OCI-M2 (cell line): ENCODE data around the gene PITRM1.
"Not testable (repeated sequence)": the region's sequence is repeated elsewhere in the genome, so short reads cannot be mapped to it uniquely, and the experiment has no call there.

Experiments
- DNase-seq: peaks from one replicate; lab custom pipeline; 2025; ENCODE audit not compliant: unreplicated experiment; lab: John Stamatoyannopoulos, UW

The PITRM1 gene

DNA sequence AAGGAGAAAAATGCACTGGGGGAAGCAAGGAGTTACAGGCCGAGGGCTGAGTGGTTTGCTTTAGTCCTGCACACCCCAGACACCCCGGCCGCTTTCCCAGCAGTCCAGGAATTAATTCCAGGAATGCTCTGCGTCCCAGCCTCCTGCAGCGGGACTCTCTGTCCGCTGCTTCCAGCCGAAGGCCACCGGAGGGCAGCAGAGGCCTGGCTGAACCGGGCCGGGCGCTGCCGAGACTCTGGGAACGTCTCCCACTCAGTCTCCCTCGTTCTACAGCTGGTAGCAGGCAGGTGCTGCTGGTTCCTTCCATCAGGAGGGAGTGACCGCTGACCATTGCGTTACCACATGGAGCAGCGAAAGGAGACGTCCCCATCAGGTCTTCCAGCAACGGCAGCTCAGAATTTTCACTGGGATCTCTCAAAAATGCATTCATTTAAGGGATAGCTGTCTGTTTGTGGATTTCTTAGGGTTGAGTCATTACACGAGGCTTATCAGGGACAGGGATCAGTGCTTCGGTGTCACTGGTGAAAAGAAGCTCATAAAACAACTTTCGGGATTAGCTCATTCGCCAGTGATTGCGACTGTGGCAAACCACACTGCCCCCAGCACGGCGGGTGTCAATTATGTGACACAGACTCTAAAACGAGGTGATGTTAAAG is 24.9 kb upstream of the PITRM1 start:
- DNase-seq, result no peak

DNA sequence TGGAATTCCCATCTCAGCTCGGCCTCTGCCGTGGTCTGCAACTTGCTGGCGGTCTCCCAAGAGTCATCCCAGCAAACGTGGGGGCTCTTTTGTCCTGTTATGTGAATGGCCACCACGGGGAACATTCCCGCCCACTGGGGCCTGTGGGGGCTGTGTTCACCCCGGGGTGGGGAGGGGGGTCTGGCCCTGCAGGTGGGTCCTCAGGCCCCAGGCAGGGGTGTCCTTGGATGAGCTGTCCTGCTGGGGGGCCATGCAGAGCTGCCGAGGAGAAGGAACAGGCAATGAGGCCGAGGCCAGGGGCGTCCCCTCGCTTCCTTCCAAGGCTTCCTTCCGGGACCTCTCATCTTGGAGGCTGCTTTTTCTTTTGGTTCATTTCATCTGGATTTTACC is 24.4 kb upstream of the PITRM1 start:
- no peak for DNase-seq

DNA sequence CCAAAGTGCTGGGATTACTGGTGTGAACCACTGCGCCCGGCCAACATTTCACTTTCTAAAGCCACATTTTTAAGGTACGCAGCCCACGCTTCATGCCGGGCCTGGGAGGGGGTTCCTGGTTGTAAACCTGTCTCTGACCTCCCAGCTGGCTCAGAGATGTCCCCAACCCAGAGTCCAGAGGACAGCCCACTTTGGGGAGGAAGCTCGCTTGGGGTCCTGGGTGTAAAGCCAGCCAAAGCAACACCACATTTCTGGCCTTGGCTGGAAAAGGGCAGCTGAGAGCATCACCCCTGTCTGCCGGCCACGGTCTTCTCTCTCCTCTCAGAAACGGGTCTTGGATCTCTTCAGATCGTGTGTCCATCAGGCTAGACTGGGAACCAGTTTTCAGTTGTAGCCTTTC is 23.9 kb upstream of the PITRM1 start:
- no peak for DNase-seq

DNA sequence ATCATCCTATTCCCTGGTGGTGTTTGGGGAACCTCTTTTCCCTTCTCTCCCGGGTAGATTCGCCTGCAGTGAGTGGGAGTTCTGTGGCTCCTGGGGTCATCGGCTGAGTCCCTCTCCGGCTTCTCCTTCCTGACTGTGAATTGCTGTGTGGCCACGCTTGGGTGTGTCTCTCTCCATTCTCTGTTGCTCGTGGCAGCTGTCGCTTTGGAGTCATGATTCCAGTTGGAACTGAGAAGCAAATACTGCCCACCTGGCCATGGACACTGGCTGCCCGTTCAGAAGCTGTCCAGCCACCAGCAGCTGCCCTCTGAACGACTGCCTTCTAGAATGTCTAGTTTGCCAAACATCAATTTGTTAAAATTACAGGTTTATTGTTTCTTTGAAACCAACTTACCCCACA is 23.1 kb upstream of the PITRM1 start:
- no peak for DNase-seq

DNA sequence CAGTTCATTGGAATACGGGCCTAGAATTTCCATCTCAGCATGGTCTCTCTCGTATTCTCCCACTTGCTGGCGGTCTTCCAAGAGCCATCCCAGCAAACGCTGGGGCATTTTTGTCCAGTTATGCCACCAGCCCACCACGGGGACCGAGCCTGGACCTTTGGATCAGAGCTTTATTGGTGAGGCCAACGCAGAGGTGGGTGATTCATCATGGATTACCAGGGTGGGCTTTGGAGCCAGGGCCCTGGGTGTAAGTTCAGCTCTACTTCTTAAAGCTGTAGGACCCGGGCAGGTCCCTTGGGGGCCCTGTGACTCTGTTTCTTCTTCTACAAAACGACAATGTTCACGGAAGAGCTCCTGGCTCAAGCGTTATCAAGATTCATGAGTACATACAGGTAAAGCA is 22.7 kb upstream of the PITRM1 start:
- no peak for DNase-seq

DNA sequence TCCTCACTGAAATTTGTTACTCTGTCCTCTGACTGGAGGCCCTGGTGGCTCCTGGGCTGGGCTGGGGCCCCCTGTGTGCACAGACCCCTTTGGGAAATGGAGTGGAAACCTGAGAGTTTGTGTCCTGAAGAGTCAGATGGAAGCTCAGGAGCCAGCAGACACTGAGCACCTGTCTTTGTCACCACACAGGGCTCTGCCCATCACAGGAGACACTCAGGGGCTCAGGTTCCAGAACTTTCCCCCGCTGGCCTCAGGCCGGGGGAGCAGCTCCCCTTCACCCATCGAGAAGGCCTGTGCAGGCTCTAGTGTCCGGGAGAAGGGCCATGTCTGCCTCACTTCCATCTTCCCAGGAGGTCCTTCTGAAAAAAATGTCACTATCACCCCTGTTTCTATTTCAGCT is 22.3 kb upstream of the PITRM1 start:
- DNase-seq, result no peak

DNA sequence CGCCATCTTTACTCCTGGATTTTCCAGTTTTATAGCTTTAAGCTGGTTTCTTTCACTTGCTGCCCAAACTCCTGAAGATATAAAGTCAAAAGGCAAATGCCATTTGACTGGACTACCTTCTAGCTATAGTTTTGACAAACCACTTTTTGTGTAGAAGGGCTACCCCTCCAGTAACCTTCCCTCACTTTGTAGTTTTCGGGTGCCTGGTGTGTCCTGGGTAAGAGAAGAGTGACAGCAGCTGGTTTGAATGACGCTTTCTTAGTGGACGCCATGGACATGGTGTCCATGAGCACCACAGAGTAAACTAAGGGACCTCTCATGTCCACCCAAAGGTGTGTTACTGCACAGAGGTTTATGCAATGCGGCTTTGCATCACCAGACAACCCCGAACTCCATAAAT is 21.2 kb upstream of the PITRM1 start:
- no peak for DNase-seq

DNA sequence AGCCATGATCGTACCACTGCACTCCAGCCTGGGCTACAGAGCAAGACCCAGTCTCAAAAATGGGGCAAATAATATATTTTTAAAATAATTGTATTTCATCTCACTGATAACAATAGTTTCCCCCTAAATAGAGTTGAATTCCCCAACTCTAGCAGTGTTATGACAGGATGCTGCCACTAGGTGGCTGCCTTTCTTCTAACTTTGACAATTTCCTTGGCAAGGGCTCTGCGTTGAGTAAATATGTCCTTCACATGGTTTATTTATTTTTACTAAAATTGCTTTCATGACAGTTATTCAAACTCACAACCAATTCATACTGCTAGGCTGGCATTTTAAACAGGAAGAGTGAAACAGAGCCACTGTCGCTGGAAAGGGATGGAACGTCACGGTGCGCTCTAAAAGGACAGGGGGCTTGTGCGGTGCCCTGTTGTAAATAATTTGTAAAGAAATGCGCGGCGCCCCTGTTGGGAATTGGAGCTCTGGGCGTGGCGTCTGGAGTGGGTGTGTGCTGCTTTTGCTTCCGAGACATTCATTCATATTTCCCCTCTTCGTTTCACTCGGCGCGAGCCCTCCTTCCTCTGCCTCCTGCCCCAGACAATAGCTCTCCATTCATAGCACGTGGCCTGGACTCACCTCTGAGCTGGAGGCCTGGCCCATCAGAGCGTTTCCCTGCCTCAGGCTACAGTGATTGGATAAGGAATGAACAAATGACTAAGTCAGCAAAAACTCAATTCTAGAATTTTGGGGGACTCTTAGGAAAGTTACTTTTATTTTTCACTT is 20.5 kb upstream of the PITRM1 start:
- DNase-seq, result no peak

DNA sequence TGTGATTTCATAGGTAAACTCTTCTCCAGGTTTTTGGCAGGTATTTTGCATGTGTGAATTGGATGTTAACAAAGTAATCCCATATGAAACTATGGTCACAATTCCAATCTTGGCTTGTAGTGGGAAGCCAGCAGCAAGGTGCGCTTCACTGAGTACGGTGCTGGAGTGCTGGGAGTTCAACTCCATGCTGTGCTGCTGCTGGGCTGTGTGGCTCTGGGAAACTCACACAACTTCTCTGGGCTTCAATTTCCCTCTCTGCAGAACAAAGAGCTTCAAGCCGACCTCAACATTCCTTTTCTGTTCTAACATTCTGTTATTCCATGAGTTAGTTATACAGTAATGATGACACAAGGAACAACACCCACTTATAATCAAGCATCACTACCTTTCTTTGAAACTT is 18.2 kb upstream of the PITRM1 start:
- no peak for DNase-seq

DNA sequence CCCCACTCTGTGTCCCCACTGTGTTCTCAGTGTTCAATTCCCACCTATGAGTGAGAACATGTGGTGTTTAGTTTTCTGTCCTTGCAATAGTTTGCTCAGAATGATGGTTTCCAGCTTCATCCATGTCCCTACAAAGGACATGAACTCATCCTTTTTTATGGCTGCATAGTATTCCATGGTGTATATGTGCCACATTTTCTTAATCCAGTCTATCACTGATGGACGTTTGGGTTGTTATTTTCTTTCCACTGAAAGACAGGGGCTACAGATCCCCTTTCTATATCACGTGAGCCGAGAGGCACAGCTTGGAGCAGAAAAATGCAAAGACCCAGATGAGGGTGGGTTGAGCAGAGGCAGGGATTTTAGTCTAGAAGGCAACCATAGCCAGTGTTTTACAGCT is 14.6 kb upstream of the PITRM1 start:
- not testable (repeated sequence) for DNase-seq

DNA sequence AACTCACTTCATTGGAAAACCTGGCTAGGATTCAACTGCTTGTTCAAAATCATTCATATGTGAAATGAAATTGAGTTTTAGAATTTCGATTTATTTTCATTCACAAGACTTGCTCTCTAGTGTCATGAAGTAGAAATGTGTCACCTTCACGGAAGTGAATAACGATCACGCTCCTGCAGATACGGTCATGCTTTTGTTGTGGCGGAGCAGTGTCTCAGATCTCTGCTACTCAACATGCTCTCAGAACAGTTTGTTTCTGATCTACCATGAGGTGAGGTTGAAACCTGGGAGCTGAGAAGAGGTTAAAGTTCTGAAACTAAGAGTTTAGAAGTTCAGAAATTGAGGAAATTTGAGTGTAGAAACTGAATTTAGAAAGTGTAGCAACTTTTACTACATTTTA is 13.8 kb upstream of the PITRM1 start:
- DNase-seq, result no peak

DNA sequence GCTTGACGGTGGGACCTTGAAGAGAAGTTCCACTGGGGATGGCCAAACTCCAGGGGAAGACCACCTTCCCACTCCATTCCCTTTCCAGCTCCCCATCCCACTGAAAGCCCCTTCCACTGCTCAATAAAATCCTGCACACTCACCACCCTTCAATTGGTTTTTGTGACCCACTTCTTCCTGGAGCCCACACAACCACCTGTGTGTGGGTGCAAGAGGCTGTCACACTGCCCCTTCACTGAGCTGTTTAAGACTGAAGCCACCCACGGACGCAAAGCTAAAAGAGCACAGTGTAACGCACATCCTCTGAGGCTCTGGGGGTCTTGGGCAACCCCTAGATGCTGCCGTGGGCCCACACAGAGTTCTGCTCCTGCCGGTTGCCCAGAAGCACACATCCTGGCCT is 12.8 kb upstream of the PITRM1 start:
- no peak for DNase-seq

DNA sequence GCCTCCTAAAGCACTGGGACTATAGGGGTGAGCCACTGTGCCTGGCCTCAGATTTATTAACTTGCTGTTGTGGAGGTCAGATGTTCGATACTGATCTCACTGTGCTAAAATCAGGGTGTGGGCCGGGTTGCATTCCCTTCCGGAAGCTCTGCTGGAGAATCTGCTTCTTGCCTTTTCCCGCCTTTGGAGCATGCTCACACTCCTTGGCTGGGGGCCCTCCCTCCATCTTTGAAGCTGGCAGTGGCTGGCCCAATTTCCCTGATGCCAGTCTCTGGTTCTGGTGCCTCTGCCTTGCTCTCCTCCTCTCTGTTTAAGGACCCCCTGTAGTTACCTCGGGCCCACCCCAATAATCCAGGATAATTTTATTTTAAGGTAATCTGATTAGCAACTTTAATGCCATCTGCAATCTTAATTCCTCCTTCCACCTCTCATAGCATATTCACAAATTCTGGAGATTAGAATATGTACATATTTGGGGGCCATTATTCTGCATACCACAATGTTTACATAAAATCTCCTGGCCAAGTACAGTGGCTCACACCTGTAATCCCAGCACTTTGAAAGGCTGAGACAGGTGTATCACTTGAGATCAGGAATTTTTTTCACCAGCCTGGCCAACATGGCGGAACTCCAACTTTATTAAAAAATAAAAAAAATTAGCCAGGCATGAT is 7.9 kb upstream of the PITRM1 start:
- DNase-seq, result no peak

DNA sequence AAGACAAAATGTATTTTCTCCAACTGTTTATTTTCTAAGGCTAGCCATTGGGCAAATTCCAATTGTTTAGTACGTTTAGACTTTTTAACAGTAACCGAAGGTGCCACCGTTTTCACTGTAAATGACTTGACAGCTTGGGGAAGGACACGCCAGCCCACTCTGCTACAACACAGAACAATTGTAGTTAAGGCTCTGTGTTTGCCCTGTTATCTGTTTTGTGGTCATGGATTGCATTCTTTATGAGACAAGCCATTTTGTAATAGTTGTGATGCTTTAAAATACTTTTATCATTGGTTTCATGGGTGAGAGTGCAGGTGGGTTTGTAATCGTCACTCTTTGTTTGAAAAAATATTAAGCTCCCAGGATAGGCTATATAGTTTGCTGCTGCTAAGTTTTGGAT is 6.6 kb upstream of the PITRM1 start:
- DNase-seq, result no peak

DNA sequence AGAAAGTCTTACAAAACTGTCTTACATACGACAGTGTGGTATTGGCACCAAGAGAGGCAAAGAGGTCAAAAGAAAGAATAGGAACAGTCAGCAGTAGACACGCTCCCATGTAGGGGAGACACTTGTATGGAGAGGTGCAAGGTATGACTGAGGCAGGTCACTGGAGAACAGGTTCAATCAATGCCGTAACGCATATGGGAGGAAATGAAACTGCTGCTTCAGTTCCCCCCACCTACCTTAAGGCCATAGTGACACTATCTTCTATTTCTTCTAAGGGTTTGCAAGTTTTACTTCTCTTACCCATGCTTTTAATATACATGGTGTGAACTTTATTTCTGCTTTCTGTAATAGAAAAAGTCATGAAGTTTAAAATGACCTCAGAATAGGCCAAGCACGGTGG is 5.5 kb upstream of the PITRM1 start:
- no peak for DNase-seq

DNA sequence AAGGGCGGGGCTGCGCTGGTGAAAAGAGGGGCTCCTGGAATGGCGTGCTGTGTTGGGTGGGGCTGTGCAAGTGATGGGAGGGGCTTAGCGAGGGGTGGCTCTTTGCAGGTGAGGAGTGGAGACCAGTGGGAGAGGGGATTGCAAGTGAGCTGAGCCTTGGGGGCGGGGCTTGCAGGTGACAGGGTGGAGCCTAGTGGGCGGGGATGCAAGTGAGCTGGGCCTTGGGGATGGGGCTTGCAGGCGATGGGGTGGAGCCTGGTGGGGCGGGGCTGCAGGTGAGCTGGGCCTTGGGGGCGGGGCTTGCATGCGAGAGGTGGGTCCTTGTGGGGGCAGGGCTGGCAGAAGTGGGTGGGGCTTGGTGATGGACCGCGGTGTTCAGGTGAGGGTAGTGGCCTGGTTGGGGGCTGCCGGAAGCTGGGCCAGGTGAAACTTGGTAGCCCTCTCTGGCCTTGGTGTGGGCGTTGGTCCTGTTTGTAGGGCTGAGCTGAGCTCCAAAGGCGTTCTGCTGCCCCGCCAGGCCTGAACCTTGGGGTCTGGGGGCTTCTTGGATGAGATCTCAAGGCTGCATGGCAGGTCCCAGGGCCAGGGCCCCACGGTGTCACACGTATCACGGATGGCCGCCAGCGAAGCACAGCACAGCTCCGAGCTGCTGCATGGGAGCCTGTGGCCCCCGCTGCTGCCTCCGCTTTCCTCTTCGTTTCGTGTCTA is 743 bp upstream of the PITRM1 start:
- DNase-seq, result no peak

DNA sequence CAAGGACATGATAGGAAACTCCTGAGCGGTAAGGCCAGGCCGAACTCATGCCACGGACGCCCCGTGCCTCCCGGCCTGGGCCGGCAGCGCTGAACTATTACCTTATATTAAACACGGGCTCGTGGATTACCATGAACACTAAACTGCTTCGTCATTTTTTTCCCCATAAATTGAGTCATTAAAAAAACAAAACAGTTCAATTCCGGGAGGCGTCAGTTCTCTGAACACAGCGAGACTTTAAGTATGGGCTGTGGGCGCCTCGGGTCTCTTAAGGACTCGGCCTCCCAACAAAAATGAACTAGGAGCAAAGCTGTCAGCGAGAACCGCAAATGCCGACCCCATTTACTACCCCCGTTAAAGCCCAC is 519 bp downstream of the PITRM1 start:
- no peak for DNase-seq

DNA sequence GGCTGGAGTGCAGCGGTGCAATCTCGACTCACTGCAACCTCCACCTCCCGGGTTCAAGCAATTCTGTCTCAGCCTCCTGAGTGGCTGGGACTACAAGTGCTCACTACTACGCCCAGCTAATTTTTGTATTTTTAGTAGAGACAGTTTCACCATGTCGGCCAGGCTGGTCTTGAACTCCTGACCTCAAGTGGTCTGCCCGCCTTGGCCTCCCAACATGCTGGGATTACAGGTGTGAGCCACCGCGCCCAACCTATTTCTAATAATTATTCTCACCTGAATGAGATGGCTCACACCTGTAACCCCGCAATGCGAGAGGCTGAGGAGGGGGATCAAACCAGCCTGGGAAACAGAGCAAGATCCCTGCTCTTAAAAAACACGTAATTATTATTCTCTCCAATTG is 1.1 kb downstream of the PITRM1 start:
- not testable (repeated sequence) for DNase-seq

DNA sequence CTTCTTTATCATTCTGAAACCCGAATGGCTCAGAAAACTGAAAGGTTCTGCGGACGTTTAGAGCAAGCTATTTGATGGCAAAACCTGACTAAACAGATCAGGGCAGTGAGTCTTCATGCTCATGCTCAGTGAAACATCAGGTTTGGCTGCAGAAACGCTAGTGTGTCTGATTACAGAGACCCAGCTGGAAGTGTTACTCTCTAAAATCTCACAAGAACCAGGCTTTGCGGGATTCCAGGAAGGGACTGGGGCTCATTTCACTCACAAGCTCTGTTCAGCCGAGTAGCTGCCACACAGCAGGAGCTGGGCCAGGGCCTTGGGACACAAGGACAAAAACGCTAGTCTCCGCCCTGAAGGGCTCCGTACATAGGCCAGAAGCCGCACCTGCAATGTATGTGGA is 2.9 kb downstream of the PITRM1 start:
- DNase-seq, result no peak

DNA sequence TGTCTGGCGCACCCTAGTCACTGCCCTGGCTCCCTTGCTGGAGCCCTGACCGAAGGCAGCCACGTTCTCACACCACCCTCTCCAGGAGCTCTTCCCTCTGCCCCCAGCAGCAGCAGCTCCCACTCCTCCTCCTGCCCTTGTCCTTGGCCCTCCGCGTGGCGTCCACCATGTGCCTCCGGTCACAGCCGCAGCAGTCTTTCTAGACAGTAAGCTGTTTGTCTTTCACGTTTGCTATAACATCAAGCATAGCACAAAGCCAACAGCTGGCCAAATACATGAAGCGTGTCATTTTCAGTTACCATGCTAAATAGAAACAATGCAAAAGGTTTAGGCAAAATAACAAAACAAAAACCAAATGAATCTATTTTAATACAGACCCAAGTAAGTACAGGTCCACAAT is 3.3 kb downstream of the PITRM1 start:
- DNase-seq, result no peak

DNA sequence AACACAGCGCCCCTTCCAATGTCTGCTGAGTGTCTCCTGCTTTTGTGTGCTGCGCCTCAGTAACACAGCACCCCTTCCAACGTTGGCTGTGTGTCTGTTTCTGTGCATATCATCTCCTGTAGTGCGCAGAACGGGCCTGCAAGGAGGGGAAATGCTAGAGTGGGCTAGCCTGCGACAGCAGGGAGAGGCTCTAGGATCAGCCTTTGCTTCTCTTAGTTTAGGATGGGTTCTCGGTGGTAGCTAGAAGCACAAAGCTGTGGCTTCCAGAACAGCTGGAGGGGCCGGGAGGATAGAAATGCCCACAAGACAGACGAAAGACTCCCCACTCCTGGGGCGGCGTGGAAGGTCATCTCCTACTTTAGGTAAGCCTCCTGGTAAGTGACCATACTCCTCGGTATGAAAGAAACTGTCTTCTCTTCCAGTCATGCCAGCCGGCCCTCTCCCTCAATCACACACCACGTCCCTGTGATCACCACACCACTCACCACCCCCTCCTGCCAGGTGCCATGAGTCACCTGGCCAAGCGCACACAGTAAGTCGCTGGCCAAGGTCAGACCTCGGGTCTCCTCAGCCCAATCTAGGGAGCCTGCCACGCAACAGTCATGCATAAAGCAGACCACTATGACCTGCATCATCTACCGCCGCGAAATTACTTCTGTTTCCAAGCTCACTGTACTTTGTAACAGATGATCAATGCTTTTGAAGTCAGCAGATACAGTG is 4.8 kb downstream of the PITRM1 start:
- DNase-seq, result no peak
